B cell (primary cell): Measurements from ENCODE around the gene SNX10.

Experiments used
- EZH2 ChIP-seq: IDR thresholded peaks from 2 replicates; pipeline ENCODE4 v1.6.1; 2012; ENCODE audit warnings: borderline replicate concordance, low read depth, mild to moderate bottlenecking, moderate library complexity, low read length; ENCODE audit not compliant: insufficient read depth, poor library complexity, severe bottlenecking
- TF ChIP-seq, protein P1 (sequence below): fragments of 200-600 bp; IDR thresholded peaks from one replicate; pipeline ENCODE4 v1.8.0; 2022; ENCODE audit warnings: antibody characterized with exemption, mild to moderate bottlenecking

DNA sequence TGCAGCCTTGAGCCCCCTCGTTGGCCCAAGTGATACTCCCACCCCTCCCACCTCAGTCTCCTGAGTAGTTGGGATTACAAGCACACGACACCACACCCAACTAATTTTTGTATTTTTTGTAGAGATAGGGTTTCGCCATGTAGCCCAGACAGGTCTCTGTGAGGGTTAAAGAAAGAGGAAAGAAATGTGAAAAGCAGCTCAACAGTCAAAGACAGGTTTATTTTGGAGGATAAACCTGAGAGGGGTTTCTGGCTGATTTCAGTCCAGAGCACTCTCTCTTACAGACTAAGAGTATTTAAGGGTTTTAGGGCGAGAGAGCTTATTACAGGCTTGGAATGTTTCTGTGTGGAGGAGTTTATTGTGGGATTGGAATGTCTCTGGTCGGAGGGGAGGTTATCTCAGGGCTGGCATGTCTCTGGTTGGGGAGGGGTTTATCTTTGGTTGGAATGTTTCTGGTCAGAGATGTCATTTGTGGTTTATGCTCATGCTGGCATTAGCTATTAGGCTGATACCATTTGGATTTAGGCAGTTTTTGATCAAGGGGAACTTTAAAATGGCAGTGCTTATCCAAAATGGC, 26.1 kb upstream of the SNX10 start:
- TF ChIP-seq EZH2: no peak
- TF ChIP-seq, protein P1, sequence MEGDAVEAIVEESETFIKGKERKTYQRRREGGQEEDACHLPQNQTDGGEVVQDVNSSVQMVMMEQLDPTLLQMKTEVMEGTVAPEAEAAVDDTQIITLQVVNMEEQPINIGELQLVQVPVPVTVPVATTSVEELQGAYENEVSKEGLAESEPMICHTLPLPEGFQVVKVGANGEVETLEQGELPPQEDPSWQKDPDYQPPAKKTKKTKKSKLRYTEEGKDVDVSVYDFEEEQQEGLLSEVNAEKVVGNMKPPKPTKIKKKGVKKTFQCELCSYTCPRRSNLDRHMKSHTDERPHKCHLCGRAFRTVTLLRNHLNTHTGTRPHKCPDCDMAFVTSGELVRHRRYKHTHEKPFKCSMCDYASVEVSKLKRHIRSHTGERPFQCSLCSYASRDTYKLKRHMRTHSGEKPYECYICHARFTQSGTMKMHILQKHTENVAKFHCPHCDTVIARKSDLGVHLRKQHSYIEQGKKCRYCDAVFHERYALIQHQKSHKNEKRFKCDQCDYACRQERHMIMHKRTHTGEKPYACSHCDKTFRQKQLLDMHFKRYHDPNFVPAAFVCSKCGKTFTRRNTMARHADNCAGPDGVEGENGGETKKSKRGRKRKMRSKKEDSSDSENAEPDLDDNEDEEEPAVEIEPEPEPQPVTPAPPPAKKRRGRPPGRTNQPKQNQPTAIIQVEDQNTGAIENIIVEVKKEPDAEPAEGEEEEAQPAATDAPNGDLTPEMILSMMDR: no peak
